RKO (cell line): Measurements from ENCODE around the gene RIPK3.
"Not testable (repeated sequence)": the region's sequence is repeated elsewhere in the genome, so short reads cannot be mapped to it uniquely, and the experiment has no call there.

Experiments
- DNase-seq: peaks from one replicate; pipeline ENCODE4 v3.0.0-alpha.2; 2016; ENCODE audit warnings: low spot score

RIPK3 gene

GRCh38 chr14:24339284-24340151 is at the start of gene RIPK3:
Gene RIPK3, minus strand, starts transcription at chr14:24339991. Its CDS starts 165 bp downstream, at chr14:24339826.
- DNase-seq: no peak

- DNase-seq: no peak
These were observed 49.5 kb upstream of the RIPK3 start for GRCh38 chr14:24389226-24389848.

- no peak for DNase-seq
These were observed 48.8 kb upstream of the RIPK3 start for GRCh38 chr14:24388474-24389179.

- DNase-seq: not testable (repeated sequence)
These were observed 47.8 kb upstream of the RIPK3 start for GRCh38 chr14:24387579-24387978.

GRCh38 chr14:24387009-24387345 is 47.2 kb upstream of the RIPK3 start:
- DNase-seq: no peak

GRCh38 chr14:24385524-24385923 is 45.7 kb upstream of the RIPK3 start:
- no peak for DNase-seq

GRCh38 chr14:24384169-24384568 is 44.4 kb upstream of the RIPK3 start:
- no peak for DNase-seq

- no peak for DNase-seq
These were observed 42.2 kb upstream of the RIPK3 start for GRCh38 chr14:24382064-24382371.

- no peak for DNase-seq
These were observed 41.7 kb upstream of the RIPK3 start for GRCh38 chr14:24381363-24382063.

GRCh38 chr14:24379907-24380730 is 40.3 kb upstream of the RIPK3 start:
- no peak for DNase-seq

GRCh38 chr14:24378981-24379906 is 39.5 kb upstream of the RIPK3 start:
- no peak for DNase-seq

GRCh38 chr14:24378327-24378726 is 38.5 kb upstream of the RIPK3 start:
- no peak for DNase-seq

GRCh38 chr14:24377657-24378056 is 37.9 kb upstream of the RIPK3 start:
- no peak for DNase-seq

GRCh38 chr14:24377126-24377525 is 37.3 kb upstream of the RIPK3 start:
- no peak for DNase-seq

- no peak for DNase-seq
These were observed 36.8 kb upstream of the RIPK3 start for GRCh38 chr14:24376448-24377070.

GRCh38 chr14:24372701-24373416 is 33.1 kb upstream of the RIPK3 start:
- DNase-seq: no peak

GRCh38 chr14:24371605-24372004 is 31.8 kb upstream of the RIPK3 start:
- not testable (repeated sequence) for DNase-seq

GRCh38 chr14:24370748-24371147 is 31.0 kb upstream of the RIPK3 start:
- no peak for DNase-seq

GRCh38 chr14:24369907-24370687 is 30.3 kb upstream of the RIPK3 start:
- no peak for DNase-seq
